Measurements from ENCODE around the gene DOHH. TPM values are rescaled to one million over a fixed set of nuclear protein-coding genes. Genes with fewer than 3 reads are reported as not detected.

DOHH gene
- total and polyA plus RNA-seq, 2 experiments from 2014 or later, result 19.0 to 34.7 TPM

DNA sequence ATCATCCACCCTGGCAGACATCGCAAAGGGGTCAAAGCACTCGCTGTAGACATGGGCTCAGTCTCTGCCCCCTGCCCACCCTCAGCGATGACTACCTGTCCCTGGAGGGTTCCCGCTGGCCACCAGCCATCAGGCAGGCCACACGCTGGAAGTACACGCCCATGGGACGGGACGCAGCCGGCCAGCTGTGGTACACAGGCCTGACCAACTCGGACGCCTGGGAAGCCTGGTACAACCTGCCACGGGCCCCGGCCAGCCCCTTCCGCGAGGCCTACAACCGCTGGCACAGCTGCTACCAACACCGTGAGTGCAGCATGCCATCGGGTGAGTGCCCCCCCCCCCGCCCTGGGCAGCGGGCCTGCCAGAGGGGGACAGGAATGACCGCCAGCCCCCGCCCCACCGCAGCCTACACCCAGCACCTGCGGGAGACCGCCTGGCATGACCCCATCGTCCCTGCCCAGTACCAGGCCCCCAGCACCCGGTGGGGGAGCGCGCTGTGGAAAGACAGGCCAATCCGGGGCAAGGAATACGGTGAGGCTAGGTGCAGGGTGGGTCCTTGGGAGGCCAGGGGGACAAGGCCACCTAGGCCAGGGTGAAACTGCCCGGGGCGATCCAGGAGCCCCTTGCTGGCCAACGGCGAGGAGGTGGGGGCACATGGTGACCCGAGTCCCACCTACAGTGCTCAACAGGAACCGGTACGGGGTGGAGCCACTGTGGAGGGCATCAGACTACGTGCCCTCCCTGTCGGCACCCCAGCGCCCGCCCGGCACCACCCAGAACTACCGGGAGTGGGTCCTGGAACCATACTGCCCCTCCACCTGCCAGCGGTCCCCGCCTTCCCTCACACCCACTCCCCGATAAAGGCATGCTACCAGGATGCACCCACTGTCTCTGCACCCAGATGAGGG lies 42.9 kb upstream of the DOHH start:
- Histone ChIP-seq H3K4me3 (no peak overlapping the region), H3K9me2 (ENCODE audit: insufficient read depth) (no peaks in the 10 kb centered on the region), H3K27me3 (ENCODE audit: insufficient read depth) (no peaks in the 10 kb centered on the region), H3K4me2 (no peak overlapping the region), H3K27ac (ENCODE audit: low read depth) (no peak overlapping the region), H4K20me1 (replicated peaks; ENCODE audit: insufficient read depth) (peaks cover 5% of the 10 kb centered on the region), H3K79me2 (replicated peaks; ENCODE audit: insufficient read depth) (no peaks in the 10 kb centered on the region), H2AFZ (no peak overlapping the region), H3F3A (replicated peaks; ENCODE audit: low read depth) (peaks cover 13% of the 10 kb centered on the region), H3K4me1 (ENCODE audit: insufficient read depth) (no peaks in the 10 kb centered on the region), H3K36me3 (ENCODE audit: insufficient read depth) (no peaks in the 10 kb centered on the region)
- ATAC-seq (no peak), DNase-seq (ENCODE audit: low spot score) (no peak)
- no peak overlapping the region for H3K27ac Mint-ChIP-seq
- TF ChIP-seq CREB1 (CRISPR knock-in tag; IDR thresholded peaks at IDR 0.05; ENCODE audit: low read depth) (no peak), NANOG (IDR thresholded peaks at IDR 0.05; ENCODE audit: borderline replicate concordance) (no peak), ZNF331 (CRISPR knock-in tag; IDR thresholded peaks at IDR 0.05; ENCODE audit: low read depth) (no peak), JUNB (IDR thresholded peaks at IDR 0.05; ENCODE audit: unreplicated experiment) (no peak), POLR2AphosphoS5 (IDR thresholded peaks at IDR 0.05; ENCODE audit: low read depth) (no peak), ZNF114 (CRISPR knock-in tag; IDR thresholded peaks at IDR 0.05) (no peak), STAT1 (IDR thresholded peaks at IDR 0.05; ENCODE audit: unreplicated experiment) (no peak), EZH2 (IDR thresholded peaks at IDR 0.05; ENCODE audit: low read depth, unreplicated experiment) (no peak)
- TF ChIP-seq, protein P1, sequence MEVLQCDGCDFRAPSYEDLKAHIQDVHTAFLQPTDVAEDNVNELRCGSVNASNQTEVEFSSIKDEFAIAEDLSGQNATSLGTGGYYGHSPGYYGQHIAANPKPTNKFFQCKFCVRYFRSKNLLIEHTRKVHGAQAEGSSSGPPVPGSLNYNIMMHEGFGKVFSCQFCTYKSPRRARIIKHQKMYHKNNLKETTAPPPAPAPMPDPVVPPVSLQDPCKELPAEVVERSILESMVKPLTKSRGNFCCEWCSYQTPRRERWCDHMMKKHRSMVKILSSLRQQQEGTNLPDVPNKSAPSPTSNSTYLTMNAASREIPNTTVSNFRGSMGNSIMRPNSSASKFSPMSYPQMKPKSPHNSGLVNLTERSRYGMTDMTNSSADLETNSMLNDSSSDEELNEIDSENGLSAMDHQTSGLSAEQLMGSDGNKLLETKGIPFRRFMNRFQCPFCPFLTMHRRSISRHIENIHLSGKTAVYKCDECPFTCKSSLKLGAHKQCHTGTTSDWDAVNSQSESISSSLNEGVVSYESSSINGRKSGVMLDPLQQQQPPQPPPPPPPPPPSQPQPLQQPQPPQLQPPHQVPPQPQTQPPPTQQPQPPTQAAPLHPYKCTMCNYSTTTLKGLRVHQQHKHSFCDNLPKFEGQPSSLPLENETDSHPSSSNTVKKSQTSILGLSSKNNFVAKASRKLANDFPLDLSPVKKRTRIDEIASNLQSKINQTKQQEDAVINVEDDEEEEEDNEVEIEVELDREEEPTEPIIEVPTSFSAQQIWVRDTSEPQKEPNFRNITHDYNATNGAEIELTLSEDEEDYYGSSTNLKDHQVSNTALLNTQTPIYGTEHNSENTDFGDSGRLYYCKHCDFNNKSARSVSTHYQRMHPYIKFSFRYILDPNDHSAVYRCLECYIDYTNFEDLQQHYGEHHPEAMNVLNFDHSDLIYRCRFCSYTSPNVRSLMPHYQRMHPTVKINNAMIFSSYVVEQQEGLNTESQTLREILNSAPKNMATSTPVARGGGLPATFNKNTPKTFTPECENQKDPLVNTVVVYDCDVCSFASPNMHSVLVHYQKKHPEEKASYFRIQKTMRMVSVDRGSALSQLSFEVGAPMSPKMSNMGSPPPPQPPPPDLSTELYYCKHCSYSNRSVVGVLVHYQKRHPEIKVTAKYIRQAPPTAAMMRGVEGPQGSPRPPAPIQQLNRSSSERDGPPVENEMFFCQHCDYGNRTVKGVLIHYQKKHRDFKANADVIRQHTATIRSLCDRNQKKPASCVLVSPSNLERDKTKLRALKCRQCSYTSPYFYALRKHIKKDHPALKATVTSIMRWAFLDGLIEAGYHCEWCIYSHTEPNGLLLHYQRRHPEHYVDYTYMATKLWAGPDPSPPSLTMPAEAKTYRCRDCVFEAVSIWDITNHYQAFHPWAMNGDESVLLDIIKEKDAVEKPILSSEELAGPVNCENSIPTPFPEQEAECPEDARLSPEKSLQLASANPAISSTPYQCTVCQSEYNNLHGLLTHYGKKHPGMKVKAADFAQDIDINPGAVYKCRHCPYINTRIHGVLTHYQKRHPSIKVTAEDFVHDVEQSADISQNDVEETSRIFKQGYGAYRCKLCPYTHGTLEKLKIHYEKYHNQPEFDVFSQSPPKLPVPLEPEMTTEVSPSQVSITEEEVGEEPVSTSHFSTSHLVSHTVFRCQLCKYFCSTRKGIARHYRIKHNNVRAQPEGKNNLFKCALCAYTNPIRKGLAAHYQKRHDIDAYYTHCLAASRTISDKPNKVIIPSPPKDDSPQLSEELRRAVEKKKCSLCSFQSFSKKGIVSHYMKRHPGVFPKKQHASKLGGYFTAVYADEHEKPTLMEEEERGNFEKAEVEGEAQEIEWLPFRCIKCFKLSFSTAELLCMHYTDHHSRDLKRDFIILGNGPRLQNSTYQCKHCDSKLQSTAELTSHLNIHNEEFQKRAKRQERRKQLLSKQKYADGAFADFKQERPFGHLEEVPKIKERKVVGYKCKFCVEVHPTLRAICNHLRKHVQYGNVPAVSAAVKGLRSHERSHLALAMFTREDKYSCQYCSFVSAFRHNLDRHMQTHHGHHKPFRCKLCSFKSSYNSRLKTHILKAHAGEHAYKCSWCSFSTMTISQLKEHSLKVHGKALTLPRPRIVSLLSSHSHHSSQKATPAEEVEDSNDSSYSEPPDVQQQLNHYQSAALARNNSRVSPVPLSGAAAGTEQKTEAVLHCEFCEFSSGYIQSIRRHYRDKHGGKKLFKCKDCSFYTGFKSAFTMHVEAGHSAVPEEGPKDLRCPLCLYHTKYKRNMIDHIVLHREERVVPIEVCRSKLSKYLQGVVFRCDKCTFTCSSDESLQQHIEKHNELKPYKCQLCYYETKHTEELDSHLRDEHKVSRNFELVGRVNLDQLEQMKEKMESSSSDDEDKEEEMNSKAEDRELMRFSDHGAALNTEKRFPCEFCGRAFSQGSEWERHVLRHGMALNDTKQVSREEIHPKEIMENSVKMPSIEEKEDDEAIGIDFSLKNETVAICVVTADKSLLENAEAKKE (CRISPR knock-in tag; IDR thresholded peaks at IDR 0.05), result no peak
- TF ChIP-seq, protein P2, sequence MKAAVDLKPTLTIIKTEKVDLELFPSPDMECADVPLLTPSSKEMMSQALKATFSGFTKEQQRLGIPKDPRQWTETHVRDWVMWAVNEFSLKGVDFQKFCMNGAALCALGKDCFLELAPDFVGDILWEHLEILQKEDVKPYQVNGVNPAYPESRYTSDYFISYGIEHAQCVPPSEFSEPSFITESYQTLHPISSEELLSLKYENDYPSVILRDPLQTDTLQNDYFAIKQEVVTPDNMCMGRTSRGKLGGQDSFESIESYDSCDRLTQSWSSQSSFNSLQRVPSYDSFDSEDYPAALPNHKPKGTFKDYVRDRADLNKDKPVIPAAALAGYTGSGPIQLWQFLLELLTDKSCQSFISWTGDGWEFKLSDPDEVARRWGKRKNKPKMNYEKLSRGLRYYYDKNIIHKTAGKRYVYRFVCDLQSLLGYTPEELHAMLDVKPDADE (IDR thresholded peaks at IDR 0.05), result no peak
- TF ChIP-seq, protein P3, sequence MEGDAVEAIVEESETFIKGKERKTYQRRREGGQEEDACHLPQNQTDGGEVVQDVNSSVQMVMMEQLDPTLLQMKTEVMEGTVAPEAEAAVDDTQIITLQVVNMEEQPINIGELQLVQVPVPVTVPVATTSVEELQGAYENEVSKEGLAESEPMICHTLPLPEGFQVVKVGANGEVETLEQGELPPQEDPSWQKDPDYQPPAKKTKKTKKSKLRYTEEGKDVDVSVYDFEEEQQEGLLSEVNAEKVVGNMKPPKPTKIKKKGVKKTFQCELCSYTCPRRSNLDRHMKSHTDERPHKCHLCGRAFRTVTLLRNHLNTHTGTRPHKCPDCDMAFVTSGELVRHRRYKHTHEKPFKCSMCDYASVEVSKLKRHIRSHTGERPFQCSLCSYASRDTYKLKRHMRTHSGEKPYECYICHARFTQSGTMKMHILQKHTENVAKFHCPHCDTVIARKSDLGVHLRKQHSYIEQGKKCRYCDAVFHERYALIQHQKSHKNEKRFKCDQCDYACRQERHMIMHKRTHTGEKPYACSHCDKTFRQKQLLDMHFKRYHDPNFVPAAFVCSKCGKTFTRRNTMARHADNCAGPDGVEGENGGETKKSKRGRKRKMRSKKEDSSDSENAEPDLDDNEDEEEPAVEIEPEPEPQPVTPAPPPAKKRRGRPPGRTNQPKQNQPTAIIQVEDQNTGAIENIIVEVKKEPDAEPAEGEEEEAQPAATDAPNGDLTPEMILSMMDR (conservative IDR thresholded peaks at IDR 0.05; ENCODE audit: low read depth in 2 of 2), result no peak
- H3K9me3 Mint-ChIP-seq, result 0 out of 3 replicates have a peak, but pooled peaks cover 3% of the 10 kb centered on the region
- peaks cover 15% of the 10 kb centered on the region for H3K27me3 Mint-ChIP-seq (ENCODE audit: insufficient read depth, low read depth, poor library complexity)
- H3K4me1 Mint-ChIP-seq, result peaks cover 7% of the 10 kb centered on the region
- H3K36me3 Mint-ChIP-seq (ENCODE audit: low read depth), result peaks cover 14% of the 10 kb centered on the region
- no peak overlapping the region for H3K4me3 Mint-ChIP-seq
